Smooth muscle cell of the brain vasculature (primary cell): ENCODE measurements around the gene MLLT3.

Experiments used
- DNase-seq: peaks from one replicate; pipeline ENCODE4 v3.0.0-alpha.2; 2012; ENCODE audit warnings: low read depth, low spot score

Gene MLLT3

DNA sequence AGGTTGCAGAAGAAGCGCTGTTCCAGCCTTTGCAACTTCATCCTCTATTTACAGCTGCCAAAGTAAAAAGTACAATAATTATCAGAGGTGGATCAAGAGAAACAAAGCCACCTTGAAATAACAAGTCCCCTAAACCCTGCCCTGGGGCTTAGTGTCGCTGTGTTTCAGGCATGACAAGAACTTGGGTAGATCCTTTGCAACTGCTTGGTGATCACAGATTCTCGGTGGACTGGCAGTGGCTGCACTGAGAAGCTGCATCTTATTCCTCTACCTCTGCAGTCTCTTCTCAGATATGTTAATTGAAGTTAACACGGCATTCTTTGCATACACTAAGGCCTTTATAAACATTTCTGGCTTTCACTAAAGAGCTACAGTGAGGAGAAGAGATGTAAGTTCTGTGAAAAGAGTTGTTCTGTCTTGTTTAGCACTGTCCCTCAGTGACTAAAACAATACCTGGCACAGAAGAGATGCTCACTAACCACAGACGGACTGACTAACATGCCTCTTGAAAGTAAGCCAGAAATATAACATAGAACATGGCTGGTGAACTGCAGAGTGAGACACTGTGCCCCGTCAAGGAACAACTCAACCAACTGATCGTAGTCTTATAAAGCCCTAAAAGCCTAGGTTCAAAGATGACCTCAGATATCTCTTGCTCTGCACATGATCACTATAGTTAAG lies 144.2 kb downstream of the MLLT3 start:
- DNase-seq = no peak

- DNase-seq = no peak
Observed at GRCh38 chr9:20476912-20477521, 145.3 kb downstream of the MLLT3 start.

- DNase-seq = no peak
Observed at GRCh38 chr9:20474496-20474895, 147.8 kb downstream of the MLLT3 start.

GRCh38 chr9:20473515-20474013 lies 148.7 kb downstream of the MLLT3 start:
- no peak for DNase-seq

DNA sequence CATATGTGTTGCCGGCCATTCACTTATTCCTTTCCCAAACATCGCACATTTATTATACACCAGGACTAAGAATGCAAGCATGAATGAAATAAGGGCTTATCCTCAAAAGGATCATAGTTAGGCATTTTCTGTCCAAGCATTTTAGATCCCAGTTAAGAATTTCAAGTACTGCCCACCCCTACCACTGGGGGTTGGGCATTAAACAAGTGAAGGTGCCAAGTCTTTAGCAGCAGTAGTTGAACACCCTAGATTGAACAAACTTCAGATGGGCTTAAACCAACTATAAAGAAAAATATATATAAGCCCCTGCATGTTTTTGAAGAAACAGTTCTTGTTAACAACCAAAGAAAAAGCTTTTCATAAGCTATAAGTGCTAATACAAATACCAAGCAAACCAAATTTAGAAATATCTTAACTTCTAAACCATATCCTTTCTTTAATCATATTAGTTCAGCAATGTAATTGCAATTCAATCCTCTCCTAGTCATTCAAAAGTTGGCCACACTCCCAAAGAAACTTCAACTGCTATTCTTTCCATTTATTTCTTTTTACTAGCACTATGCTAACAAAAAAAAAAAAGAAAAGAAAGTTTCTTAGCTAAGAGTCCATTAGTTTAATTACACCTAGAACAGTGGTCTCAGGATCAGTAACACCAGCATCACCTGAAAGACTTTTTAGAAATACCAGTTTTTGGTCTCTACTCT lies 149.8 kb downstream of the MLLT3 start:
- DNase-seq = no peak

DNA sequence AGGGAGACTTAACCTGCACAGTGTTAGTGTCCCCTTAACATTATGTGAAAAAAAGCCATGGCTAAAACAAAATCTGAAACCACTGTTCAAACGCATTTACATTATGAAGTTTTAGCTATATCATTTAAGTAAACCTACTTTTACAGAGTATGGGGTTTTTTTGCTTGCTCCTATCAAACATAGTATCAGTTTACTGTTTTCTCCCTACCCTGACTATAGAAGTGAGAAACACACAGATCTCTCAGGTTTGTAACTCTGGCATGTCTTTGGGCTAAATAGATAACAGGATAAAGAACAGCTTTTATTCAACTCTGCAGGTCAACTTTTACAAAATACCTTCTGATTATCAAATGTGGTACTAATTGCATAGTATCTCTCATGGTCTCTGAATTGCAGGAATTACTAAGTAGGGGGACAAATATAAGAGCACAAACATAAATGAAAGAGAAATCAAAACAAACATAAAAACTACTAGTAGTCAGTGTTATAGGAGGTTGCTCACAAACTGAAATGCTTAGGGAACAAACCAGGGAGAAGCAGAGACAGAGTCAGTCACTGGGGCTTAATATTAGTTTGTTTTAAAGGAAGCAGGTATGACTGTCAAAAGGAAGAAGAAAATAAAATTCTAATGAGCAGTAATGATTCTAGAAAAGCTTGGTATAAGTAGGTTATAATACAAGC lies 155.8 kb downstream of the MLLT3 start:
- DNase-seq = no peak

- DNase-seq = no peak
Observed at GRCh38 chr9:20464242-20464641, 158.1 kb downstream of the MLLT3 start.

GRCh38 chr9:20463823-20464222 lies 158.5 kb downstream of the MLLT3 start:
- no peak for DNase-seq

- no peak for DNase-seq
Observed at GRCh38 chr9:20462410-20462809, 159.9 kb downstream of the MLLT3 start.

DNA sequence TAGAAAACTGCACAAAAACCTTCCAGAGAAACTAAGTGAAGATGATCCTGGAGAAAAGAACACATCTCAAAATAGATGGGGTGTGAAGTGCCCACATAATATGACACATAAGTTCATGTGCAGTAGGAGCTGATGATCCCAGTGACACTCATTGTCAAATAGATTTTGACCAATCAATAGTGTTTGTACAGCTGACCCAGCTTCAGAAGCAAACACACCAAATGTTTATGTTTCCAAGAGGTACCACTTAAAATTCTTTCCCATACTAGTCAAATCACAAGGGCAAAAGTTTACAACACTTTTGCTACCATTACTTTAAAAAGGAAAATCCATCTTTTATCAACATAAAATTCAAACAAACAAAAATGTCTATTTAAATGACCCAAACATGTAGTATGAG lies 175.0 kb downstream of the MLLT3 start:
- no peak for DNase-seq

- no peak for DNase-seq
Observed at GRCh38 chr9:20446248-20446647, 176.1 kb downstream of the MLLT3 start.

DNA sequence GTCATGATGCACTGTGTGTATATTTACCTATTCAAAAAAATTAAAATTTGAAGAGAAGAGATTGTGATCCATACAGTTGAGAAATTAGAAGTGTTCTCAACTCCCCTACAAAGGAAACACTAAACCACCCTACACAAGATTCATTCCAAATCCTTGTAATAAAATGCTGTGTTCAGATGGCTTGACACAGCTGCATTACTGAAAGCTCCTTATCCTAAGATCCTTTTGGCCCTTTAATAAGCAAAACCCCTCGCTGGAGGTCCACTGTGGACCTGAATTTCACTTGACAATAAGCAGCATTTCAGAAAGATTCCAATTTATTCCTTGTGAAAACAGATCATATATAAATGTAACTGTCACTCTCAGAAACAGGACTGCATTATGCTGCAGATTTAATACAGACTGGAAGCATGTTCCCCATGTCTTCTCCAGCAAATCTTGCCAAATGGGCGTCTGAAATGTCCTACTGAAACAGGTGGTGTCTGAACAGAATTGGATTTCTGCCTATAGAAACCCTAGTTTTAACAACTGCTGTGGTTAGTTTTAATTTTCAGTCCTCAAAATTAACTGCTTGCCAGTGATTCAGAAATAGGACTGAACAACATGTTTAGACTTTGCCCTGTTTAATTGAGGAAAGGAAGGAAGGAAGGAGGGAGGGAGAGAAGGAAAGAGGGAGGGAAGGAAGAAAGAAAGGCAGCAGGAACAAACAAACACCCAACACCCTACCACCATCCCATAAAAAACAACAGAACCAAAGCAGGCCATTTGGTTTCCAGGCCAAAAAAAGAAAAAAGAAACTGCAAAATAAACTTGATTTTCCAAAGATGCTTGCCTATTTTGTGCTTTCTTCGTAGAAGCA lies 179.6 kb downstream of the MLLT3 start:
- no peak for DNase-seq

GRCh38 chr9:20441711-20442423 lies 180.4 kb downstream of the MLLT3 start:
- no peak for DNase-seq

DNA sequence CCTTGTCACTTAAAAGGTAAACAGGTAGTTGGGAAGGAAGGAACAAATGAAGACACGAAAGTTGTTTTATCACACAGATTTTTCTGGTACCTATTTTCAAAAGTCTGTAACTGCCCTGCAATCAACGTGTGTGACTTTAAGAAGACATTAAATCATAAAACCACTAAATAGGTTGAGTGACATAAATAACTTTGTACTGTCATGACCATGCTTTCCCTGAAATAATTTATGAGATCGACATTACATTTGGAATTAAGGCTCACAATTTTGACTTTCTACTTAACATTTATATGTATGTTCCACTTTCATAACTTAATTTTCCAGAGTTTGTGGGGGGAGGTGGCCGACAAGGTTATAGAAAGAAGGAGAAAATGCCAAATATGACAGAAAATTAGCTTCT lies 181.1 kb downstream of the MLLT3 start:
- DNase-seq = no peak

- DNase-seq = no peak
Observed at GRCh38 chr9:20437476-20437875, 184.8 kb downstream of the MLLT3 start.

DNA sequence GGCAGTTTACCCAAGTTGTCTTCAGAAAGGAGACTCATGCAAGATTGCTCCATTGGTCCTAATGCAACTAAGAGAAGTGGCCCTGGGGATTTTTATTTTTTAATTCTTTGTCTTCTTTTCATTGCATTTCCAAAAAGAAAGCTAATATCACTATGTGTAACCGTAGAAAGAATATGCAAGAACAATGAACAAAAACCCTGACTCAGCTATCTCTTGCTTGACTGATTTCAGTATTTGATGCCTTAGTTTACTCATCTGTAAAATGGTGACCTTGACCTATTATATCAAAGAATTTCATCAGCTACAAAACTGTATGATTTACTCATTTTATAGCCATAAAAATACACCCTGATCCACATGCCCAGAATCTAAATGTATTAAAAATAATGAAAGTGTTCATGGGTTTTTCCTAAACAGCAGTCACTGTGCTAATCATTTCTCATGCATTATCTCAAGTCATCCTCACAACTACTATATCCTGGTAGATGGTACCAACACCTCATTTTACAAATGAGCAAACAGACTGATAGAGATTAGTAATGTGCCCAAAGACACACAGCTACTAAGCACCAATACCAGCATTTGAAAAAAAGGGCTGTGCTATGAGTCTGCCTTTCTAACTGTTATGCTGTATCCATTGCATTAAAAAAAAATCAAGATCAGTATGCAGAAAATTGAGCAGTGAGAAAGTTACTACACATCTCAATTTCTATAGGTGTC lies 185.7 kb downstream of the MLLT3 start:
- DNase-seq = no peak

DNA sequence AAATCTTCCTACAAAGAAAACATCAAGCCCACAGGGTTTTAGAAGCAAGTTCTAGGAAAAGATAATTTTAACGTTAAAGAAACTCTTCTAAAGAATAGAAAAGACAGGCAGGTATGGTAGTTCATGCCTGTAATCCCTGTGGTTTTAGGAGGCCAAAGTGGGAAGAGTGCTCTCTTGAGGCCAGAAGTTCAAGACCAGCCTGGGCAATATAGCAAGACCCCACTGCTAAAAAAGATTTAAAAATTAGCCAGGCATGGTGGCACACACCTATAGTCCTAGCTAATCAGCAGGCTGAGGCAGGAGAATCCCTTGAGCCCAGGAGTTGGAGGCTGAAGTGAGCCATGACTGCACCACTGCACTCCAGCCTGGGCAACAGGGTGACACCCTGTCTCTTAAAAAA lies 193.3 kb downstream of the MLLT3 start:
- DNase-seq = no peak

GRCh38 chr9:20427359-20427758 lies 194.9 kb downstream of the MLLT3 start:
- DNase-seq = no peak

DNA sequence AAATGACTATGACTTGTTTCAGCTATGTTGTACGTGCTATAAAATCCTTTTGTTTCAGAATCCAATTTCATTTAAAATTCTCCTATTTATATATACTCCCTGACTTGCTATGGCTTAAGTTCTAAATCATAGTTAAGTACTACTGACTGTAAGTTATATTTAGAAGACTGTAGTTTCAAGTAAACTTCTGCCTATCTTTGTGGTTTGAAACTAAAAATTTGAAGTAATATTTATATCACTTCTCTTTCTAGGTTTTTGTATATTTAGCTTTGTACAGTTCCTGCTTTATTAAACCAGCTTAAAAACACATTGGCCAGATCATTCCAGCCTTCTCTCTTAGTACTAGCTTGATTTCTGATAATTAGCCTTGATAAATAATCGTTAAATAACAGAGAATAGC lies 196.3 kb downstream of the MLLT3 start:
- DNase-seq = no peak

- DNase-seq = no peak
Observed at GRCh38 chr9:20419533-20419932, 202.8 kb downstream of the MLLT3 start.
